NCI-H510A treated with DMSO at 0.1 percent for 48 hours (cell line): ENCODE measurements around the gene LIMCH1.
"Not testable (repeated sequence)": the region's sequence is repeated elsewhere in the genome, so short reads cannot be mapped to it uniquely, and the experiment has no call there.

Experiments used
- DNase-seq: peaks from one replicate; lab custom pipeline; 2025; lab: John Stamatoyannopoulos, UW

The LIMCH1 gene

GRCh38 chr4:41723286-41723685 is 185.3 kb downstream of the LIMCH1 start:
- no peak for DNase-seq

- DNase-seq, result no peak
Measured at GRCh38 chr4:41725254-41725653, 187.3 kb downstream of the LIMCH1 start.

- DNase-seq, result no peak
Measured at GRCh38 chr4:41727861-41728572, 190.1 kb downstream of the LIMCH1 start.

DNA sequence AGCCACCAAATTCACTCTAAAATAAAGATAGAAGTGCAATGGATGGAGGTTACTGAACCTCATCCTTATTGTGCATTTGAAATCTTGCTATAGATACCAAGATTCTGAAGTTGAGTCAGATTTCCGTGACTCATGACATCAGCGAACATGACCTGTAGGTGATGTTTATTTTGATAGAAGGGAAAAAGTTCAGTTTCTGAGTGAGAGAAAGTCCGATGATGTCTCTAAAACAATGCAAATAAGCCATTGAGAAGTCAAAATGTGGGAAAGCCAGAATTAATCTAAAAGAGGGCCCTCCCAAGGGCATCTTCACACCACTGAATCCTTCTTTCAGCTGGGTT is 190.6 kb downstream of the LIMCH1 start:
- no peak for DNase-seq

GRCh38 chr4:41731569-41732126 is 193.7 kb downstream of the LIMCH1 start:
- DNase-seq, result no peak

- no peak for DNase-seq
Measured at GRCh38 chr4:41734371-41734770, 196.4 kb downstream of the LIMCH1 start.

DNA sequence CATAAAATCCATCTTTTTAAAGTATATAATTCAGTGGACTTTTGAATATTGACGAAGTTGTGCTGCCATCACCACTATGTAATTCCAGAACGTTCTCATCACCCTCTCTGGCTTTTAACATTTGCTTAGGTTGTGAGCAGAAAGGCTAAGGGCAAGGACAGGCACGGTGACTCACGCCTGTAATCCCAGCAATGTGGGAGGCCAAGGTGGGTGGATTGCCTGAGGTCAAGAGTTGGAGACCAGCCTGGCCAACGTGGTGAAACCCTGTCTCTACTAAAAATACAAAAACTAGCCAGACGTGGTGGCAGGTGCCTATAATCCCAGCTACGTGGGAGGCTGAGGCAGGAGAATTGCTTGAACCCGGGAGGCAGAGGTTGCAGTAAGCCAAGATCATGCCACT is 199.5 kb downstream of the LIMCH1 start:
- DNase-seq, result not testable (repeated sequence)

DNA sequence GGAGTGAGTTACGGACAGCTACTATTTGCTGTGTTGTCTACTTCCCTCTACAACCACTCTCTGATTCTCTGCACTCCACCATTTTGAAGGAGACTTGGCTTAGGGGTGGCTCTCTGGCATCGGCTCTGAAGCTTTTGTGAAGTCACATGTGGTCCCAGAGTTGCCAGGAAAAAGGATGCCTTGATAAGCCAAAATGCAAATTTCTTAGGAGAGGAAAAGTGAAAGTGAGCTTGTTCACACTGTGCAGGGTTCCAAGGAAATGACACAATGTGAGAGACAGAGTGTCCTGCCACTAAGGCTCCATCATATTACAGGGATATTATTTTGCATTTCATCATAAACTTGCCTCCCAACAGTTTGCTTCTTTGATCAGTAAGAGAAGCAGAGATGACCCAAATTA is 203.4 kb downstream of the LIMCH1 start:
- DNase-seq, result no peak

- DNase-seq, result no peak
Measured at GRCh38 chr4:41744572-41745291, 206.8 kb downstream of the LIMCH1 start.

DNA sequence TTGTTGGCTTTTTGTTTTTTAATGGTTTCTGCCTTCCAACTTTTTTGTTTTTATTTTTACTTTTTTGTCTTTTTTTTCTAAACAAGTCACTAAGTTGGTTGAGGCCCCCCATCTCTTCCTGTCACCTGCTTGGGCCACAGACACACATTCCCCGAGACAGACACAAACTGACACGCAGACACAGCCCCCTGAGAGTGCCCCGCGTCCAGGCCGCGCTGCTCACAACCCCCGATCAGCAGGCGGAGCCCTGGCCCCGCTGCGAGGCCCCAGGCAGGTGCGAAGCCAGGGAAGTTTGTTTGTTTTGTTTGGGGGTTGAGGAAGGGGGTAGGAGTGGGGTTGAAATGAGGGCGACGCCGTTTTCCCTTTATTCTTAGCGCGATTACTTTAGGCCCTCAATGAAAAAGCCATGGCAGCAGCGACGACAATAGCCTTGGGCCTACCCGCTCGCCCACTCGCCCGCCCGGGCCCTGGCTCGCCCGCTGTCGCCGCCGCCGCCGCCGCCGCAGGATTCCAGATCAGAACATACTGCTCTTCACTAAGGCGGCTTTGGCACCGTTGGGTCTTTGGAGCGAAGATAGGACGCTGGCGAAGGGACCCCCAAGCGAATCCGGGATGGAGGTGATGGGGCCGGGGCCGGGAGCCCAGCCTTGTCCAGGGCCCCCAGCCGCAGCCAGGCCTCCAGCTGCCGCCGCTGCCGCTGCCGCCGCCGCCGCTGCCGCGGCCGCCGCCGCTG is 207.5 kb downstream of the LIMCH1 start:
- DNase-seq, result no peak

GRCh38 chr4:41746025-41746439 is 208.1 kb downstream of the LIMCH1 start:
- no peak for DNase-seq

GRCh38 chr4:41746440-41747229 is 208.7 kb downstream of the LIMCH1 start:
- no peak for DNase-seq

- no peak for DNase-seq
Measured at GRCh38 chr4:41747230-41748055, 209.5 kb downstream of the LIMCH1 start.

DNA sequence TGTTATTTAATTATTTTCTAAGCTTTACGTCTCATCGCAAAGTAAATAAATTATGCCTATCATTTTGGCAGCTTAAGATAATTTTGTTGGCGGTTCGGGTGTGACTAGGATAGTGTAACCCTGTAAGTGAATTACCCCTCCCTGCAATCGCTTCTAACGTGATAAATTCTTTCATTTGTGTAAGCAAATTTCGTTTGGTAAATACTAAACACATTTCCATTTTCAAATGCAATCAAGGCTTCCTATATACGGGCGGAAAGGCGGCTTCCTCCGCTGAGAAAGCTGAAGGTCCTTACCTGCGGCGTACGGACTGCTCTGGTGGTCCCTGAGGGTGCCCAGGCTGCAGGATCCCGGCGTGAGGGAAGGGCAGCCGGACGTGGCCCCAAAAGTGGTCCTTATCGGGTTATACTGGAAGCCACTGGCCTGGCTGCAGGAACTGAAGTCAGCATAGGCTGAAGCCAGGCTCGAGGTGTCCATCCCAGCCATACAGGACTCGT is 210.2 kb downstream of the LIMCH1 start:
- DNase-seq, result no peak

GRCh38 chr4:41748571-41749475 is 210.9 kb downstream of the LIMCH1 start, which contains the start of gene PHOX2B:
Gene PHOX2B, minus strand, starts transcription at chr4:41748725. Its CDS starts 115 bp downstream, at chr4:41748610.
- DNase-seq, result no peak

GRCh38 chr4:41749631-41750039 is 211.7 kb downstream of the LIMCH1 start:
- DNase-seq, result no peak
